WI38 (cell line): ENCODE data around the gene DCDC2.

Experiments used
- H3K4me3 ChIP-seq: 2 replicates; pipeline ENCODE4 v1.5.1; 2011; ENCODE audit warnings: low read depth, mild to moderate bottlenecking, control low read depth, low read length
- TF ChIP-seq, protein P1 (sequence below): IDR thresholded peaks from 2 replicates; pipeline ENCODE4 v1.5.1; 2012; ENCODE audit warnings: low read depth, mild to moderate bottlenecking, control low read depth, low read length

DCDC2 gene

DNA sequence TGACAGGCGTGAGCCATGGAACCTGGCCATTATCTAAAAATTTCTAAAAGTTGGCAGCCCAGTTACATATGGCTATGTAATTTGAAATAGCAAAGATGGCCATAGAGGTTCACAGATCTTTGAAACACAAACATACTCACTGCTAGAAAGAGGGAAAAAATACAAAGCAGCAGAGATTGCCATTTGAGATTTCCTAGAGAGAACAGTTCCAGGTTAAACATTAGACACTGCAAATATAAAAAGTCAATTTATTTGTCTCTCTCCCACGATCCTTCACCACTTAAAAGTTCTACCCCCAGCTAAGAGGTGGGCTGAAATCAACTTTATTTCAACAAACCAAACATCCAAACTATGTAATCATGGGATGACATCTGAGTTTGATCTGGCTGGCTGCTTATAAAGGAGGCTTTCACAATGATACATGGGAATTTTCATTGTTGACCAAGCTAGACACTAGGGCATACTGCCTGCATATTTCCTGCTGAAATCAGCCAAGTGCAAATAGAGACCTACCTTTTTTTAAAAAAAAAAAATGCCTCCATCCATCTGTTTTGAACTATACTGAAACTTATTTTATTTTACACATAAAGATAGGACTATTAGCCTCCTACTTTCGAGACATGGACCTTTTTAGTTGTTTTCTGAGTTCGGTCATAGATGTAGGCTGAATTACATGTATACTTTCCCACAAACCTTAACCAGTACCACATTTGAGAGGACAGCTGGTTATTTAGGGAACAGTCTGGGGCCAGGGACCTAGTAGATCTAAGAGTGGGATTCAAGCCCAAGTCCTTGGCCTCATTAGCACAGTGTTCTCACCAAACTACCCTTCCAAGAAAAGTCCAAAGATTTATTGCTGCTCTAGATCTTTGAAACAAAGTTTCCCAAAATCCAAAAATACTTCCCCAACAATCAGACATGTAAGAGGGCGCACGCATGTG lies 16.6 kb downstream of the DCDC2 start:
- H3K4me3 ChIP-seq = no peak overlapping the region
- TF ChIP-seq, protein P1, sequence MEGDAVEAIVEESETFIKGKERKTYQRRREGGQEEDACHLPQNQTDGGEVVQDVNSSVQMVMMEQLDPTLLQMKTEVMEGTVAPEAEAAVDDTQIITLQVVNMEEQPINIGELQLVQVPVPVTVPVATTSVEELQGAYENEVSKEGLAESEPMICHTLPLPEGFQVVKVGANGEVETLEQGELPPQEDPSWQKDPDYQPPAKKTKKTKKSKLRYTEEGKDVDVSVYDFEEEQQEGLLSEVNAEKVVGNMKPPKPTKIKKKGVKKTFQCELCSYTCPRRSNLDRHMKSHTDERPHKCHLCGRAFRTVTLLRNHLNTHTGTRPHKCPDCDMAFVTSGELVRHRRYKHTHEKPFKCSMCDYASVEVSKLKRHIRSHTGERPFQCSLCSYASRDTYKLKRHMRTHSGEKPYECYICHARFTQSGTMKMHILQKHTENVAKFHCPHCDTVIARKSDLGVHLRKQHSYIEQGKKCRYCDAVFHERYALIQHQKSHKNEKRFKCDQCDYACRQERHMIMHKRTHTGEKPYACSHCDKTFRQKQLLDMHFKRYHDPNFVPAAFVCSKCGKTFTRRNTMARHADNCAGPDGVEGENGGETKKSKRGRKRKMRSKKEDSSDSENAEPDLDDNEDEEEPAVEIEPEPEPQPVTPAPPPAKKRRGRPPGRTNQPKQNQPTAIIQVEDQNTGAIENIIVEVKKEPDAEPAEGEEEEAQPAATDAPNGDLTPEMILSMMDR = no peak

DNA sequence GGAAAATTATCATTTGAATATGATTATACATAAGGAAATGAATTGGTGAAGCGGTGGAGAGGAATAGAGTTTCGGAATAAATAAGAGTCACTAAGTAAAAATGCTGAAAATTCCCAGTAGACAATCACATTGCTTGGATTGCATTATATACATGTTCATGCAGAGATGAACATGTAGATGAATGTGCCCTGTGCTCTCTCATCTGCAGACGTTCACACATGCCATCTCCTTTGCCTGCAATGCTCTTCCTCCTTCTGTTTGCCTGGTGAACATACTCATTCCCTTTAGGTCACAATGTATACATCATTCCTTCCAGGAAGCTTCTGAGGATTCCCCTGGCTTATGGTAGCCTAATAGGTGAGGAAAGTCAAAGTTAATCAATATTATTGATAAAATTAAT lies 17.9 kb downstream of the DCDC2 start:
- H3K4me3 ChIP-seq = no peak overlapping the region
- TF ChIP-seq, protein P1 = no peak

DNA sequence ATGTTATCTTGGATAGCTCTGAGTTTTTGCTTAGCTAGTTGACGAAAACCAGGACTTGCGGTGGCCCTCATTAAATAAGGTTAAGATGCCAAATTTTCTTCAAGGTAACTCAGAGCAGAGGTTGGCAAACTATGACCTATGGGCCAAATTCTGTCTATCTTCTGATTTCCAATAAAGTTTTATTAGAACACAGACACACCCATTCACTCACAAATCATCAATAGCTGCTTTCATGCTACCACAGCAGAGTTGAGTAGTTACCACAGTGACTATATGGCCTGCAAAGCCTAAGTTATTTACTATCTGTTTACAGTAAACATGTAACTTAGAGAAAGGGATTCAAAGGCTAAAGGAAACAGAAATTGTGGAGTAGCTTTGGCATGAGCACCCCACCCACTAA lies 23.6 kb downstream of the DCDC2 start:
- H3K4me3 ChIP-seq = no peak overlapping the region
- TF ChIP-seq, protein P1 = no peak

DNA sequence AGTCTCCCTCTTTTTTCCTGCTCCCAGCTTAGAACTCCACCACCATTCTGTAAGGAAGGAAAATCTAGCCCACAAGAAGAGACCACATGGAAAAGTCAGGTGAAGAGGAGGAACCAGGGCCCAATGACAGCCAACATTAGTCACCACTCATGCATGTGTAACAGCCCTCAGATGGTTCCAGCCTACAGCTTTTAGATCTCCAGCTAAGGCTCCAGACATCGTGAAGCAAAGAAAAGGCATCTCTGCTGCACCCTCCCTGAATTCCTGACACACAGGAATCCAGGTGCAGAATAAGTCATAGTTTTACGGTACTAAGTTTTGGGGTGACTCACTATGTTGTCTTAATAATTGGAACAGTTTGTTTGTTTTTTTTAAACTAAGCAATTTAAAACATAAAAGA lies 25.5 kb downstream of the DCDC2 start:
- TF ChIP-seq, protein P1 = no peak

DNA sequence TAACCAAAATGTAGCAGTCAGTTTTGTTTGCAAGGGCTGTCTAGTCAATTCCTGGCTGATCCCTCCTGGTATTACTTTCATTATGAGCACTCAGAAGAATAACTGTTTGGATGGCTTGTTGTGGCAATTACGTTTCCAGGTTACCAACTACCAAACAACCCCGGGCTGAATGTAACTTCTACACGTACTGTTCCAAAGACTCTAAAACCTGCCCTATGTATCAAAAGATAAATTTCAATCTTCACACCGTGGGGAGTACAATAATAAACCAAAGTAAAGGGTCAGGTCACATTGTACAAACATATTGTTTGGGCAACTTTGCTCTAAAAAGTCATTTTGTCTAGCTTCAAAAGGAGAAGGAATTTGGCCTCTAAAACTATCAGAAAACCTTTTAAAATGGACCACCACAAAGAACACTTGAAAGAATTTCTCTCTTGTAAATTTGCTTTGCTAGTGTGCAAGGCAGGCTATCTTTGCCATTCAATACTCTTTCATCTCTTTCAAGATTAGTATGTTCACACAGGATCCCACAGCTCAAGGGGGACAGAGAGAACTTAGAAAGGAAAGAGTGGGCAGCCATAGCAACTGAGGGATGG lies 27.6 kb downstream of the DCDC2 start:
- no peak overlapping the region for H3K4me3 ChIP-seq
- TF ChIP-seq, protein P1 = no peak

More for the DNA sequence above, 25.5 kb downstream of the DCDC2 start:
- no peak overlapping the region for H3K4me3 ChIP-seq

DNA sequence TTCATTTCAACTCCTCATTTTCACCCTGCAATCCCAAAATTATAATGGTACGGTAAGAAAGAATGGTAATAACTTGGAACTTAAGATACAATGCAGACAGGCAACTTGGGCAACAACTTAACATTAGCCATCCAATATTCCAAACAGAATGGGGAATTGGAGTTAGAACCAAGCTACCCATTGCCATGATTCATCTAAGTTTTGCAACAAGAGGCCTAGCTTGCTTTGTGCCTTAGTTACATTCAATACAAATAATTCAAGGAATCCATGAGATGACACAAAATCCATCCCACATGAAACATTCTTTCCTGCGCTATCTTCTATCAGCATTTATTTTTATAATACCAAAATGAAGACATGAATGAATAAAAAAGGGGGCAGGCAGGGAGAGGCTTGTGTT lies 28.4 kb downstream of the DCDC2 start:
- TF ChIP-seq, protein P1 = no peak
- no peak overlapping the region for H3K4me3 ChIP-seq

DNA sequence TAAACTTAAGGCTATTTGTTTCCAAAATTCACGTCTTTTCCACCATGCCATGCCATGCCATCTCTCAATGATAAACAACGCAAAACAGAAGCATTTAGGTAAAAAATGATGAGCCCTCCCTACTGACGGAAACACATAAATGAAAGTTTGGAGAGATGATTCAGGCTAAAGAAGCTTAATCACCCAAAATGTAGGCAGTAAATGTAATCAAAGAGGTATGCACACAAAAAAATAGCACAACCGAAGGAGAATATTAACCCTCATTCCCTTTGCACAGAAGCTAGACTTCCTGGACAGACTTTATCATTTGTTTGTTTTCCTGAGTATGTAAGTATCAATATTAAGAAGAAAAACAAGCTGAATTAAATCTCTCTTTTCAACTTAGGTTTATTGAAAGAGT lies 28.8 kb downstream of the DCDC2 start:
- TF ChIP-seq, protein P1 = no peak
- no peak overlapping the region for H3K4me3 ChIP-seq
